NCI-H82 treated with DMSO at 0.1 percent for 48 hours (cell line): ENCODE data around the gene SORBS1.
A peak's percentile ranks its signal among the peaks of the same experiment; 100 is the strongest.

Source experiments
- DNase-seq: peaks from one replicate; lab custom pipeline; 2025; ENCODE audit not compliant: unreplicated experiment; lab: John Stamatoyannopoulos, UW

Gene SORBS1

DNA sequence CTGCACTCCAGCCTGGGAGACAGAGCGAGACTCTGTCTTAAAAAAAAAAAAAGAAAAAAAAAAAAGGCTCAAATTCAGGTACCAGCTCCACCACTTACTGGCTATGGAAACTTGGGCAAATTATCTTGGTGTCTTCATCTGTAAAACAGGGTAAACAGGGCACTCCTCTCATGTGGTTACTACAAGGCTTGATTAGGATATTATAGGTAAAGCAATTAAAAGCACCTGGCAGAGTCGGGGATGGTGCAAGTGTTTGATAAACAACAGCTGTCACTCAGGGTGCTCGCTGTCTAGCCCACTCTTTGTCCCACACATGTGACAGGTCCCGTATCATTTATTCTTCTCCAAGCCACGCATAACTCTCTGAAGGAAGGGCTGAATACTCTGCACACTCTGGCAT, 96.9 kb downstream of the SORBS1 start:
- DNase-seq, result no peak

DNA sequence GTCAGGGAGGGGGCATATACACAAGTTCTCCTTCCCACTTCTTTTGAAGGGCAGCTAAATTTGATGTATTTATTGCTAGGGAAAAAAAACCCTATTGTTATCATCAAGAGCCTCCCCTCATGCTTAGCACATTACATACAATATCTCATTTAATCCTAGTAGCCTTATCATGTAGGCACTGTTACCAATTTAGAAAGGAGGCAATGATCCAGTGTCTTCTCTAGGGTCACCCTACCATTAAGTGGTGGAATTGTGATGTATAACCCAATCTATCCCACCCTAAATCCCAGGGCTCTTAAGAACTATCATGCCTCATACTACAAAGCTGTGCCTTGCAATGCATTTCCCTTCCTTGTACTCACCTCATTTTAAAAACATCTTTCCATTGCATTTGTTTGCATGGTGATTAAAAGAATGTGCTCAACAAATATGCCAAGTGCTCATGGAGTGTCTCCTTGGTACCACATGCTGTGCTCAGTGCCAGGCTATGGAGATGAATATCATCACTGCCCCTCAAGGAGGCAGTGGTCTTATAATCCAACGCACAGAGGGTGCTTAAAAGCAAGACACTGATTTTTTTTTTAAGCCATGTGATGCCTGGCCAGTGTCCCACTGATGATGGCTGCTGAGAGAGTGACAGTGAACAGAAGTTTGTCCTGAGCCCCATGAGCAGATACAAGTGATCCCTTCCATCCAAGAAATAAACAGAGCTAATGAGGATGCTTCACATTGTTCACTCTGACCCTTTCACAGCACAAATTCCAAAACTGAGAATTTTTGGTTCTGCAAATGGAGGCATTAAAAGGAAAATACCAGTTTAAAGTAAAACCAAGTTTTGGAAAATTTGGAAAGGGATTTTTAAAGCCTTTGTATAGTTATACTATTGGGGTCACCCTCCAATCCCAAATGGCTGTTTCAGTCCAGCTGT, 98.2 kb downstream of the SORBS1 start:
- DNase-seq, result no peak

DNA sequence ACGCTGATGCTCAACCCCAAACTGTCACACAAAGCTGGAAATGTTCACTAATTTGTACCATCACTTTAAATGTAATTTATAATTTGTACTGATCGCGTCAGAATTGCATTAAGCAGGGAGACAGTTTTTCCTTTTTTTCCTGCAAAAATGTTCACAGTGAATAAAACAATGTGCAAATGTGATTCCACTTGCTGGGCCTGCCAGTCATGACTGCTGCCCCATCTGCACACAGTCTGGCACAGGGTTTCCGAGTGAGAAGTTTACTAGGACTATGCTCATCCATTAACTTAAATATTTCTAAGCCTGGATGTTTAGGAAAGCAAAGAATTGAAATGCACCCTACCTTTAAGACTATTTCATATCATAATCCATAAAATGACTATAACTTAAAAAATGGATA, 99.6 kb downstream of the SORBS1 start:
- no peak for DNase-seq

DNA sequence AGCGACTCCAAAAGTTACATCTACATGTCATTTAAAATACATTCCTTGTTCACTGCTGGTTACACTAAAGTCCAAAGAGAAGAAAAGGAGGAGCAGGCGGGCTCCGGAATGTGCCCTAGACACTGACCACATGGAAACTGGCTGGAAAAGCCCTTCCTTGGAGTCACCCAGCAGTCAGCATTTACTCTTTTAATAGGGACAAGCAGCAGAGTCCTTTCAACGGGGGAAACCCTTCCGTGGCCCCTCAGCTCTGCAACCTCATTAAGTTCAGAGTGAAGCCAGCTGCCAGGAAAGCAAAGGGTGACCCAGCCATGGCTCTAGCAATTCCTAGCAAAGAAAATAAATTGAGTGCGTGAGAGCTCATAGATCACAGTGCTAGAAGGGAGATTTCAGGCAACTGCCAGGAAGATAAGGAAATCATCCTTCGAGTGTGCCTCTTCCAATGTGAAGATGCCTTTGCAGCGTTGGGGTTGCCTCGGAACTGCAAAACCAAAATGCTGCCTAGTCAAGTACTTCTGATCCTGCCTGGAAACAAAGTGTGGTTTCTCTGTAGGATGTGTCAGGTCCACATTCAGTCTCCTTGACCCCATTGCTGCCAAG, 101.6 kb downstream of the SORBS1 start:
- DNase-seq, result no peak

DNA sequence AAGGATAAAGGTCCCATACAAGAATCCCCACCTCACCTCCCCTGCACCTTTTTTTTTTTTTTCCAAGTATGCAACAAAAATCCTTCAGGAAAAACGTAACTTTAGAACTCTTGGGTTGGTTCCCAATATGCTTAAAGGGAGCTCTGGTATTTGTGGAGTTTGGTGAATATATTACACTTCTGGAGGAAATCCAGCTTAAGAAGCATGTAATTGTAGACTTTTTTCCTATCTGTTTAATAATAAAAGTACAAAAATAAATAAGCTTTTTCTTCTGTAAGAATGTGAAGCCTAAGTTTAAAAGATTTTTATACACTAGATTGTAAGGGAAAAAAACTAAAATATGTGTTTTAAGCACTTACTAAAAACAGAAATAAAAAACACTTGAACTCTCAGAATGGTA, 102.3 kb downstream of the SORBS1 start:
- DNase-seq, result no peak

DNA sequence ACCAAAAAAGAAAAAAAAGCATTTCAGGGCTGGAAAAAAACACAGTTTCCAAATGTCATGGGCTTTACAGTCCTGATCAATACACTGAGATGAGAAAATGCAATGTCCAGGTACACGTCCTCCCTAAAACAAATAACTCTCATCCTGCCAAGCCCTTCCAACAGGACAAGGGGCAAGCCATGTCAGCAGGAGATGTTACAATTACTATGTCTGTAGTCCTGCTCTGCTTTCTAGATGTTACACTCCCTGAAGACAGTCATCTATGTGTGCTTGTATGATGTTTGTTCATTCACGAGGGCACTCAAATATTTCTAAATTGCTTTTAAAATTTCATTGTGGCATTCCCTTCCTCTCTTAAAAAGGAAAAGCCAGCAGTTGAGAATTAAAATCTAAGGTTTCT, 103.2 kb downstream of the SORBS1 start:
- DNase-seq, result no peak

DNA sequence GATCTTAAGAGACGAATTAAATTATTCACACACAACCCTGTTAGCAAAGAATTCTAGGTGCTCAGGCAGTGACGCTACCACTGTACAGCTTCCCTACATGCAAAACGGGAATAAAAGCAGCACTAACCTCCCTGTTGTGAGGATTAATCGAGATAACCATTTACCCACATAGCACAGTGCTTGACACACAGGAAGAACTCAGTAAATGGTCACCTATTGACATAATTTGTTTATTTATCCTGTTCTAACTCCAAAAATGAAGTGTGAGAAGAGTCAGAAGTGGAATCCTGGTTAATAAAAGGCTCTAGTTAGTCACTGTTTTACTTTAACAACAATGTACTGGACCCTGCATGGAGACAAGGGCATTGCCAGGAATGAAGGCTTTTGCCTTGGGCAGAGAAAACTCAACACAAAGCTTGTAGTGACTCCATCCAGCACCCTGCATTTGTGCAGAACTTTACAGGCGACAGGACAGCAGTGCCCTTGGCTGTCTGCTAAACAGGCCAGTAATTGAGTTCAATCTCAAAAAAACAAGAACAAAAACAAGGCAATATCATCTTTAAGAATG, 103.8 kb downstream of the SORBS1 start:
- no peak for DNase-seq

DNA sequence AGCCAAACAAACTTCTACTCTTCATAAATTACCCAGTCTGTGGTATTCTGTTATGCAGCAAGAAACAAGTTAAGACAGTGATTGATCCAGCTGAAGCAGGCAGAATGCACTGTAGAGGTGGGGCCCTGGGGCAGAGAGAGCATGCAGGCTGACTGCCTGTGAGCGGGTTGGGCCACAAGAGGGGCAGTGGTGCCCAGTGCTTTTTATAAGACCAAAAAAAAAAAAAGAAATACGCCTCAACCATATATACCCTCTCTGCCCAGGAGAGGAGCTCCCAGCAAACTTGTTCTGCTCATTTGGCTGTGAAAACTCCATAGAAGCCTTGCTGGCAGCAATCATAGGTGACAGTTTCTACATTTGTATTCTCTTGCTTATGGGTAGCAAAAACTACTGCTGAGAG, 104.7 kb downstream of the SORBS1 start:
- no peak for DNase-seq

DNA sequence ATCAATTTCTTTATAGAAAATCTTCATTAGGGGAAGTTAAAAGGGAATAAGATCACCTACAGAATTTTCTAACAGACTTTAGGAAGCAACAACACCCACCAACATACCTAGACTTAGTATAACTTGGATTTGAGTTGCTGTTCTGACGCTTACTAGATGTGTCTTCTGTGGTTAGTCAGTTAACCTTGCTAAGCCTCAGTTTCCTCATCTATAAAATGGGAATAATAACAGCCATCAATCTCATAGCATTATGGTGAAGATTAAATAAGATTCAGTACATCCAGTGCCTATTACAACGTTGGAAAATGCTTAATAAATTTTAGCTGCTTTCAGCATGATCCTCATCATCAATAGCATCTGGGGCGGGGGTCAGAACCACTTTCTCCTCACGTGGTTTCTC, 106.2 kb downstream of the SORBS1 start:
- DNase-seq, result no peak

DNA sequence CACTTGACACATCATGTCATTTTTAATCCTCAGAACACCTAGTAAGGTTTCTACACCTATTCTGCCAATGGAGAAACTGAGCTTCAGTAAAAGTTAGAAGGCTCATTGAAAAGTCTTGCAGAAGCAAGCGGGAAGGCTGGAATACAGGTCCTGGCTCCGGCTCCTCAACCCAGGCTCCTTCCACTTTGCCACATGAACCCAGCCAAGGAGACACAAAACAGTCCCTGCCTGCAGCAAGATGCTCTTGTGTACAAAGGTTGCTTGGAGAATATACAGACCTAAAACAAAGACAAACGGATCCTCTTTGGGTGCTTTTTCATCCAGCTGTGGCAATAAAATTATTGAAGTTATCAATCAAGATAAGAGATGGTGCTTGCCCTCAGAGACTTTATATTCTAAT, 106.8 kb downstream of the SORBS1 start:
- no peak for DNase-seq

DNA sequence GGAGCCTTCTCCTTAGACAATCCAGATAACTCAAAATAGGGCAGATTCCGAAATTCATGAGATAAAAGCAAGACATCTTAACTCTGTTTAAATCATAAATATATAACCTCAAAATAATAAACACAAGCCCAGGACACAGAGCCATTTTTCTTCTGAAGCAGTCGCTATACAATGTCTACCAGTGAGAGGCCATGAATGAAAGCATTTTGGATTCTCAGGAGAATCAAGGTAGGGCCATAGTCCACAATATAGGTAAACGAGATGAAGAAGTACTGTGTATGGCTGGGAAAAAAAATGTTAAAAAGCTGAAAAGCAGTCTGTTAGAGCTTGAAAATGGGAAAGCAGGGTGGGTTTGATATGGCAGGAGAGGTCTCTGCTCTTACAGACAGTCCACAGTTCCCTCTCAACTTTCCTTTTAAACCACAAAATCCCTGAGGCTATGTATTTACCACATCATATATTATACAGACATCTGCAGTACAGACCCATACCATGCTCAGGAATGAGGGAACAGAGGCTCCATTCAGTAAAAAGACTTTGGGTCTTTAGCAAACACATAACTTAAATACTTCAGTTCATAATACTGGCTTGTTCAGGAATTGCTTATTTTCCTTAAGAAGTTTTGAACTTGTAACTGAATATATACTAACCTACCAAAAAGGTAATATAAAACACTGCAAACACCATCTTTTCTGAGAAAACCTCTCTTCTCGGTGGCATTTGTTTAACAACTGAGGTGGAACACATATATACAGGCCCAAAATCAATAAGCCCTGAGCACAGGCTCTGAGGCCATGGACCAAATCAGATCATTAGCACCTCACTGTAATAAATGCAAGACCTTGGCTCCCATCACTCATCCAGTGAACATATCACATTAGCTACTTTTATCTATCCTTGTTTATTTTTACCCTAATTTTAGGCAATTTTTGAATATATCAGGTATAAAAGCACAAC, 109.3 kb downstream of the SORBS1 start:
- DNase-seq, result no peak

DNA sequence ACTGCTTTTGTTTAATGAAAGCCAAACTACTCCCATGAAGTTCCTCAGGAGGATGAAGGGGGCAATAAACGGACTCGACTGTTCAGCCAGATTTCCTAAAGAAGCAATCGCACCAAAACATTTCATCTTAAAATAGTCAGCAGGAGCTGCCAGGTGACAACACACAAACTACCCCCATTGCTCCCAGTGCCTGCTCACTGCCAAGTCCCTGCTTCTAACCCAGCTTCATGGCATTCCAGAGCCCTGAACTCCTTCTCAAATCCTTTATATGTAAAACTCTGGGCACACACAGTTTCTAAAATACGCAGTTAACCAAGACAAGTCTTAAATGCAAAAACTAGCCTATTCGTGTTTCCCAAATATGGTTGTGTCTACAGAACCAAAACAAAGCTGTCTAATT, 110.0 kb downstream of the SORBS1 start:
- no peak for DNase-seq

DNA sequence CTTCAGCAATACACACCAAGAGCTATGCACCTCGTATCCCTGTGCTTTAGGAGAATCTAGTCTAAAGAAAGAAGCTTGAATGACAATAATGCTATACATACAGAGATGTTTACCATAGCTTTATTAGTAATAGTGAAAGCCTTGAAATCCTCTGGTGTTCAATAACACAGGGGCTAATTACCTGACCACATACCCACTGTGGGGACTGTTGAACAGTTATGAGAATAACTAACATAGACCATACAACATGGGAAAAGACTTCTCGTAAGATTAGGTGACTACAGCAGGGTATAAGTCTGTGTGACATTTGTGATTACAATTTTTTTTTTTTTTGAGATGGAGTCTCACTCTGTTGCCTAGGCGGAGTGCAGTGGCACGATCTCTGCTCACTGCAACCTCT, 111.0 kb downstream of the SORBS1 start:
- no peak for DNase-seq

DNA sequence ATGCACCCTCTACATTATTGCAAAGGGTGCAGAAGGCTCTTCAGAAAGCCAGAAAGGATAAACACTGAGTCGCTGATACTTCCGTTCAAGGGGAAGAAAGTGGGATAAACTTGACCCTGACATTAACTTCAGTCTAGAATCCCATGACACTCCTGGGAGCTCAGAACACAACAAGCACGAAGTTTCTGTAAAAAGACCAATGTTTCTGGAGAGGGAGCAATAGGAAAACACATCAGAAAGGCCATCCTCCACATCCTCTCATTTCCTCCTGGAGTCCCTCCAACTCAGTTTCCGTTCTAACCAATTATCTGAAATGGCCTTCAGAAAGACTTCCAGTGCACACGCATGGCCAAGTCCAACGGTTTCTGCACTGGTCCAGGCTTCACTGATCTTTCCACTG, 113.5 kb downstream of the SORBS1 start:
- no peak for DNase-seq

DNA sequence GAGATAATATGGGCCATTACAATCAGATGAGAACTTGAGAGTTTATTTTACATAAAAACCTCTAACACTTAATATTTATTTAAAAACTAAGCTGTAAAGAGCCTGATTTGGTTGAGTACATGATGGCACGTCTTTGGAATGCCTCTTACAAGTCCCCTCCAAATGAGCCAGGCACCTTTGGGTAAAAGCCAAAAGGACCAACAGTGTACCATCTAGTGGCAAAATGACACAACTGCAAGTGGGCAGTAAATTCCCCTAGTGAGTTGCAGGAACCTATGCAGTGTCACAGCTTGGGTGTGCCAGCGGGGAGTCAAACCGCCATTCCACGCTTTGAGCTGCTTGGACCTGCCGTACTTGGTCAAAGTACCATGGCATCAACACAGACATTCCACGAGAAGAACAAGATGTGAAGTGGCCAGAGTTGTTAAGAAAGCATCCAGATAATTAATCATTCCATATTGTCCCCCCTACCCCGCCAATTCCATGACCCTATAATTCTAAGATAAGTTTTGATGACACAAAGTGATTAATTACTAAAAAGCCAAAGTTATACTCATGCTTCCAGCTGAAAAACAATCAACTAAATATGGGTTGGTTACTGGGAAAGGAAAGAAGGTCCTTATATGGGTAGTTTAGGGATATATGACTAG, 115.2 kb downstream of the SORBS1 start:
- DNase-seq, result peak; percentile 48

DNA sequence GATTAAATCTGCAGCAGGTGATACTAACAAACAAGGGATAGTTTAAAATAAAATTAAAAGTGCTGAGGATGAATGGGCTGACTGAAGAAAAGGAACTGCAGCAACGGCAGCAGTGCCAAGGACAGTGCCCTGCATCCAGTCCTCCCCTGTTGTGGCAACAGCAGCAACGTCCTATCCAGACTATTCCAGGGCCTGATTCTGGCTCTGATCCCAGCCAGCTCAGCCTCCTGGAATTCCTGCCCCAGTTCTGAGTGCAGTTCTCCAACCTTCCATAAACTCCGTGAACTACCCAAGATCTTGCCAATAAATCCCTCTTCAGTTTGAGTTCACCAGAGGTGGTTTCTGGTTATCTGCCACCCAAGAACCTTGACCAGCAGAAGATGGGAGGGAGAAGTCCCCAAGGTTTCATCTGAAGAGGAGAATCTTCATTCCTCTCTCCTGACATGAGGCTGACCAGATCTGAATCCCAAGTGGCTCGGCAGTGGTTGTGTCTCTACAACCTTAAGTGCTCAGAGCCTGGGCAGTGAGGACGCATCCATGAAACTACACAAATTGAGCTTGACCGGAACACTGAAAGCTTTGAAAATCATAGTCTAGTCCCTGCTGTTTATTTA, 115.8 kb downstream of the SORBS1 start:
- no peak for DNase-seq

DNA sequence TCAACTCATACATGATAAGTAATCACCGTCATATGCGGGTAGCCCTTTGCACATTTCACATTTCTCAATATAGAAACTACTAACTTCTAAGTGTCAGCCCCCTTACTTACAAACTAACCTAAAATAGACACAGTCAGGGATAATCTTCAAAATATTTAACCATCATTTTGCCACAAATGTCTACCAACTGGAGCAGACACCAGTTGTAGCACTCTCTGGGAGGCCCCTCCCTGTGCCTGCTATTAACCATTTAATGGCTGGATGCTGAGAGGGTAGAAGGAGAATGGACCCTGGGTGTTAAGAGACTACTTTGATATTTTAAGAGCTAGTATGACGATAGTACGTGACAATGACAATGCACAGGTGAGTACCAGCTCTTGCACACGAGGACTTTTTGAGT, 116.4 kb downstream of the SORBS1 start:
- no peak for DNase-seq

DNA sequence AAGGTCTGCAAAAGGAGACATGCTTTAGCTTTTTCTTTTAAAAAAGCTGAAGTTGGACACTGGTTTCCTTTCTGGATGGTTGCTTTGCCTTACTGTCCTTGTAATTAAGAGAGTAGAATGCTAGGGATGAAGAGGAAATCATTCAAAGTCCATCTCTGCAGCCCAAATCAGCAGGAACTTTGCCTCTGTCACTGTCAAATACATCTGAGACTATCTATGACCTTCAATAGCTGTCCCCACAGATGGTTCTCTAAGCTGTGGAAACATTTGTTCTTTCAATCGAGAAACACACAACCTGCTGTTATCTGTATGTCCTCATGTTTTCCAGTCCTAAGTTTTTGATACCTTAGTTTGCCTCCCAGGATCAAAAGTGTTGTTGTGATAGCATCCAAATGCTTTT, 117.5 kb downstream of the SORBS1 start:
- DNase-seq, result no peak

DNA sequence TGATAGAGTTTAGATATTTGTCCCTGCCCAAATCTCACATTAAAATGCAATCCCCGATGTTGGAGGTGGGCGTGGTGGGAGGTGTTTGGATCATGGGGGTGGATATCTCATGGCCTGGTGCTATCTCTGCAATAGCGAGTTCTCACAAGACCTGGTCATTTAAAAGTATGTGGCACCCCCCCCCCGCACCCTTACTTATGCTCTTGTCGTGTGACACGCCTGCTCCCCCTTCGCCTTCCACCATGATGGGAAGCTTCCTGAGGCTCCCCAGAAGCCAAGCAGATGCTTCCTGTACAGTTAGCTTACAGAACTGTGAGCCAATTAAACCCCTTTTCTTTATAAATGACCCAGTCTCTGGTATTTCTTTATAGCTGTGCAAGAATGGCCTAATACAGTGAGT, 118.8 kb downstream of the SORBS1 start:
- no peak for DNase-seq

DNA sequence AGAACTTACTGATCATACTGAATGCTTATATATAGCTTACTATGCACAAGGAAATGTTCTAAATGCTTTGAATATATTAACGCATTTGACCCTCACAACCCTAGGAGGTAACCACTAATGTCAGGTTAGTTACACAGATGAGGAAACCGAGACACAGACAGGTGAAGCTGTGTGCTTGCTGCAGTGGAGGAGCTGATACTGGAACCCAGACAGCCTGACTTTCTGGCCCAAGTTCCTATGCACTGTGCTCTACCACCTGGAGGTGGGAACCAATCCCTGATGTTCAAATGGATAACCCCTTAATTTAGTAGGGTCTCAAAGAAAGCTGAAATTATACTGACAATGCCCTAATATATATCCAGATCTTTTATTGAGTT, 119.6 kb downstream of the SORBS1 start:
- no peak for DNase-seq
